ENCODE data around the gene CACNA1D.
"Not testable (repeated sequence)": the region's sequence is repeated elsewhere in the genome, so short reads cannot be mapped to it uniquely, and the experiment has no call there.

The CACNA1D gene

GRCh38 chr3:53493963-53494791 is at the start of gene CACNA1D:
Gene CACNA1D, plus strand, starts transcription at chr3:53494611. Its CDS starts 556 bp downstream, at chr3:53495167.
- H3K27me3 ChIP-seq (ENCODE audit: control insufficient read depth, insufficient read depth, low read length) = peaks cover 68% of the 10 kb centered on the region

GRCh38 chr3:53457068-53457467 is 37.3 kb upstream of the CACNA1D start:
- no peaks in the 10 kb centered on the region for H3K9me3 ChIP-seq (ENCODE audit: control insufficient read depth, insufficient read depth, low read length)
- H3K4me1 ChIP-seq (ENCODE audit: control insufficient read depth, insufficient read depth, low read length) = no peaks in the 10 kb centered on the region
- no peak overlapping the region for H3K9ac ChIP-seq (ENCODE audit: low read depth, low read length)
- no peaks in the 10 kb centered on the region for H3K27me3 ChIP-seq (ENCODE audit: control insufficient read depth, insufficient read depth, low read length)
- no peak overlapping the region for H3K4me3 ChIP-seq (ENCODE audit: low read depth, low read length)
- no peaks in the 10 kb centered on the region for H3K36me3 ChIP-seq (ENCODE audit: control insufficient read depth, insufficient read depth, low read length)

More at GRCh38 chr3:53493963-53494791, at the start of gene CACNA1D:
- H3K9ac ChIP-seq (ENCODE audit: low read depth, low read length) = no peak within 1 kb of the TSS
- no peaks in the 10 kb centered on the region for H3K9me3 ChIP-seq (ENCODE audit: control insufficient read depth, insufficient read depth, low read length)
- H3K4me3 ChIP-seq (ENCODE audit: low read depth, low read length) = peak within 1 kb of the TSS; percentile 58
- no peaks in the 10 kb centered on the region for H3K36me3 ChIP-seq (ENCODE audit: control insufficient read depth, insufficient read depth, low read length)
- H3K4me1 ChIP-seq (ENCODE audit: control insufficient read depth, insufficient read depth, low read length) = peaks cover 9% of the 10 kb centered on the region

GRCh38 chr3:53460326-53460725 is 34.1 kb upstream of the CACNA1D start:
- no peaks in the 10 kb centered on the region for H3K9me3 ChIP-seq (ENCODE audit: control insufficient read depth, insufficient read depth, low read length)
- no peaks in the 10 kb centered on the region for H3K36me3 ChIP-seq (ENCODE audit: control insufficient read depth, insufficient read depth, low read length)

GRCh38 chr3:53464424-53464823 is 30.0 kb upstream of the CACNA1D start:
- H3K4me3 ChIP-seq (ENCODE audit: low read depth, low read length) = no peak overlapping the region
- no peaks in the 10 kb centered on the region for H3K4me1 ChIP-seq (ENCODE audit: control insufficient read depth, insufficient read depth, low read length)
- no peak overlapping the region for H3K9ac ChIP-seq (ENCODE audit: low read depth, low read length)
- no peaks in the 10 kb centered on the region for H3K36me3 ChIP-seq (ENCODE audit: control insufficient read depth, insufficient read depth, low read length)
- H3K9me3 ChIP-seq (ENCODE audit: control insufficient read depth, insufficient read depth, low read length) = no peaks in the 10 kb centered on the region
- H3K27me3 ChIP-seq (ENCODE audit: control insufficient read depth, insufficient read depth, low read length) = no peaks in the 10 kb centered on the region

More at GRCh38 chr3:53460326-53460725, 34.1 kb upstream of the CACNA1D start:
- Histone ChIP-seq H3K27me3 (ENCODE audit: control insufficient read depth, insufficient read depth, low read length) (no peaks in the 10 kb centered on the region), H3K4me3 (ENCODE audit: low read depth, low read length) (no peak overlapping the region), H3K9ac (ENCODE audit: low read depth, low read length) (no peak overlapping the region), H3K4me1 (ENCODE audit: control insufficient read depth, insufficient read depth, low read length) (no peaks in the 10 kb centered on the region)

- H3K36me3 ChIP-seq (ENCODE audit: control insufficient read depth, insufficient read depth, low read length); H3K9ac ChIP-seq (ENCODE audit: low read depth, low read length); H3K4me3 ChIP-seq (ENCODE audit: low read depth, low read length); H3K4me1 ChIP-seq (ENCODE audit: control insufficient read depth, insufficient read depth, low read length); H3K27me3 ChIP-seq (ENCODE audit: control insufficient read depth, insufficient read depth, low read length); H3K9me3 ChIP-seq (ENCODE audit: control insufficient read depth, insufficient read depth, low read length): not testable (repeated sequence)
Observed at GRCh38 chr3:53469758-53470157, 24.7 kb upstream of the CACNA1D start.

- Histone ChIP-seq H3K4me1 (ENCODE audit: control insufficient read depth, insufficient read depth, low read length) (no peaks in the 10 kb centered on the region), H3K27me3 (ENCODE audit: control insufficient read depth, insufficient read depth, low read length) (no peaks in the 10 kb centered on the region), H3K9me3 (ENCODE audit: control insufficient read depth, insufficient read depth, low read length) (no peaks in the 10 kb centered on the region), H3K9ac (ENCODE audit: low read depth, low read length) (no peak overlapping the region), H3K36me3 (ENCODE audit: control insufficient read depth, insufficient read depth, low read length) (no peaks in the 10 kb centered on the region), H3K4me3 (ENCODE audit: low read depth, low read length) (no peak overlapping the region)
Observed at GRCh38 chr3:53473422-53473821, 21.0 kb upstream of the CACNA1D start.

- H3K36me3 ChIP-seq (ENCODE audit: control insufficient read depth, insufficient read depth, low read length); H3K9ac ChIP-seq (ENCODE audit: low read depth, low read length); H3K4me3 ChIP-seq (ENCODE audit: low read depth, low read length); H3K4me1 ChIP-seq (ENCODE audit: control insufficient read depth, insufficient read depth, low read length); H3K27me3 ChIP-seq (ENCODE audit: control insufficient read depth, insufficient read depth, low read length); H3K9me3 ChIP-seq (ENCODE audit: control insufficient read depth, insufficient read depth, low read length): not testable (repeated sequence)
Observed at GRCh38 chr3:53476372-53476771, 18.0 kb upstream of the CACNA1D start.

- H3K4me1 ChIP-seq (ENCODE audit: control insufficient read depth, insufficient read depth, low read length); H3K4me3 ChIP-seq (ENCODE audit: low read depth, low read length); H3K9me3 ChIP-seq (ENCODE audit: control insufficient read depth, insufficient read depth, low read length); H3K36me3 ChIP-seq (ENCODE audit: control insufficient read depth, insufficient read depth, low read length); H3K27me3 ChIP-seq (ENCODE audit: control insufficient read depth, insufficient read depth, low read length); H3K9ac ChIP-seq (ENCODE audit: low read depth, low read length): not testable (repeated sequence)
Observed at GRCh38 chr3:53477689-53478088, 16.7 kb upstream of the CACNA1D start.

- Histone ChIP-seq H3K4me1 (ENCODE audit: control insufficient read depth, insufficient read depth, low read length) (no peaks in the 10 kb centered on the region), H3K9me3 (ENCODE audit: control insufficient read depth, insufficient read depth, low read length) (no peaks in the 10 kb centered on the region), H3K9ac (ENCODE audit: low read depth, low read length) (no peak overlapping the region), H3K27me3 (ENCODE audit: control insufficient read depth, insufficient read depth, low read length) (no peaks in the 10 kb centered on the region), H3K4me3 (ENCODE audit: low read depth, low read length) (no peak overlapping the region), H3K36me3 (ENCODE audit: control insufficient read depth, insufficient read depth, low read length) (no peaks in the 10 kb centered on the region)
Observed at GRCh38 chr3:53478166-53478830, 16.1 kb upstream of the CACNA1D start.

- no peak overlapping the region for H3K4me3 ChIP-seq (ENCODE audit: low read depth, low read length)
- H3K27me3 ChIP-seq (ENCODE audit: control insufficient read depth, insufficient read depth, low read length) = no peaks in the 10 kb centered on the region
- no peaks in the 10 kb centered on the region for H3K9me3 ChIP-seq (ENCODE audit: control insufficient read depth, insufficient read depth, low read length)
- no peaks in the 10 kb centered on the region for H3K4me1 ChIP-seq (ENCODE audit: control insufficient read depth, insufficient read depth, low read length)
- H3K9ac ChIP-seq (ENCODE audit: low read depth, low read length) = no peak overlapping the region
- no peaks in the 10 kb centered on the region for H3K36me3 ChIP-seq (ENCODE audit: control insufficient read depth, insufficient read depth, low read length)
Observed at GRCh38 chr3:53478921-53479664, 15.3 kb upstream of the CACNA1D start.

- Histone ChIP-seq H3K27me3 (ENCODE audit: control insufficient read depth, insufficient read depth, low read length) (no peaks in the 10 kb centered on the region), H3K9ac (ENCODE audit: low read depth, low read length) (no peak overlapping the region), H3K9me3 (ENCODE audit: control insufficient read depth, insufficient read depth, low read length) (no peaks in the 10 kb centered on the region), H3K4me1 (ENCODE audit: control insufficient read depth, insufficient read depth, low read length) (no peaks in the 10 kb centered on the region), H3K36me3 (ENCODE audit: control insufficient read depth, insufficient read depth, low read length) (no peaks in the 10 kb centered on the region), H3K4me3 (ENCODE audit: low read depth, low read length) (no peak overlapping the region)
Observed at GRCh38 chr3:53482227-53482626, 12.2 kb upstream of the CACNA1D start.
